Lower lobe of right lung (tissue), 2 donors: Measurements from ENCODE around the gene MYBPH. TPM values are rescaled to one million over a fixed set of nuclear protein-coding genes. Genes with fewer than 3 reads are reported as not detected.

ENCODE experiments used
- ATAC-seq, 2 donors: fragments of 200-7000 bp; cut with Tn5 transposase; one replicate each; pipeline ENCODE4 v1.9.1; 2020 to 2022; ENCODE audit warnings: mild to moderate bottlenecking in 2 of 2, moderate library complexity in 2 of 2
- DNase-seq: peaks from one replicate; pipeline ENCODE4 v3.0.0-alpha.2; 2020
- H3K27ac ChIP-seq: fragments of 200-600 bp; one replicate; pipeline ENCODE4 v1.8.0; 2022
- H3K27me3 ChIP-seq: fragments of 200-600 bp; one replicate; pipeline ENCODE4 v1.8.0; 2022; ENCODE audit warnings: low read depth
- H3K36me3 ChIP-seq: fragments of 200-600 bp; one replicate; pipeline ENCODE4 v1.8.0; 2022; ENCODE audit warnings: mild to moderate bottlenecking
- H3K4me1 ChIP-seq: fragments of 200-600 bp; one replicate; pipeline ENCODE4 v1.8.0; 2022
- H3K4me3 ChIP-seq: fragments of 200-600 bp; one replicate; pipeline ENCODE4 v1.8.0; 2022; ENCODE audit warnings: mild to moderate bottlenecking
- H3K9me3 ChIP-seq: fragments of 200-600 bp; one replicate; pipeline ENCODE4 v1.8.0; 2022
- intact Hi-C: fragments of 100-400 bp; cut with DNase I; formaldehyde crosslinking; loops from one replicate; pipeline ENCODE4 v1.11.0; 2022
- total RNA-seq: library from RNA; stranded (reverse); fragmentation: NEBNext Ultra II Directional; extraction: Animal tissue kit (Norgen Biotek cat#: 25700); gene quantifications from one replicate; pipeline ENCODE4 v1.2.1, GENCODE V29; 2021
- TF ChIP-seq, protein P1 (sequence below): fragments of 200-600 bp; IDR thresholded peaks from one replicate; pipeline ENCODE4 v1.8.0; 2022; ENCODE audit warnings: antibody characterized with exemption, mild to moderate bottlenecking
- donor health status: DM: no; HTN: yes; CAD: no; lungs with severe emphysema.

MYBPH gene
- total RNA-seq, 1 donor from 2014 or later = not detected

DNA sequence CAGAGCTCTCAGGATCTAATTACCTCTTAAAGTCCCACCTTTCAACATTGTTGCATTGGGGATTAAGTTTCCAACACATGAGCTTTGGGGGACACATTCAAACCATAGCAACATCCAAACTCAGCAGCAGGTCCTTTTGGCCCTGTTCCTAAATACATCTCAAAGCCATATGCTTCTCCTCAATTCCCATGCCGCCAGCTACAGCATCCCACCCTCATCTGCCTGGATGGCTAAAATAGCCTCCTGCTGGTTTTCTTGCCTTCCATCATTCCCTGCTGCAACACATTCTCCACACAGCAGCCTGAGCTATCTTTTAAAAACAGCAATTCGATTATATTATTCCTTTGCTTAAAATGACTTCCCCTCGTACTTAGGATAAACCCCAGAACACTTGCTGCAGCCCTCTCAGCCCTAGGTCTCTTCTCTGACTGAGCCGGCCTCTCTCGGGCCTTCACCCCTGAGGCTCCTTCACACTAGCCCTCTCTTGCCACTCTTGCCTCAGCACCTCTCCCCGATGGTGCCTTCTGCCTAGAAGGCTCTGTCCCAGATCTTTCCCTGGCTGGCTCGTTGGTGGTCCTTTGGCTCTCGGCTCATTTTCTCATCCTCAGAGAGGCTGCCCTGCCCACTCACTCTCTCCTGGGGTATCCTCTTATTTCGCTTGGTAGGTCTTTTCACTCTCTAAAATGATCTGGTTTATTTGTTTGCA lies 16.5 kb downstream of the MYBPH start:
- Histone ChIP-seq H3K27me3 (no peaks in the 10 kb centered on the region), H3K9me3 (no peaks in the 10 kb centered on the region), H3K27ac (no peak overlapping the region), H3K4me1 (no peaks in the 10 kb centered on the region), H3K36me3 (no peaks in the 10 kb centered on the region), H3K4me3 (no peak overlapping the region)
- TF ChIP-seq, protein P1, sequence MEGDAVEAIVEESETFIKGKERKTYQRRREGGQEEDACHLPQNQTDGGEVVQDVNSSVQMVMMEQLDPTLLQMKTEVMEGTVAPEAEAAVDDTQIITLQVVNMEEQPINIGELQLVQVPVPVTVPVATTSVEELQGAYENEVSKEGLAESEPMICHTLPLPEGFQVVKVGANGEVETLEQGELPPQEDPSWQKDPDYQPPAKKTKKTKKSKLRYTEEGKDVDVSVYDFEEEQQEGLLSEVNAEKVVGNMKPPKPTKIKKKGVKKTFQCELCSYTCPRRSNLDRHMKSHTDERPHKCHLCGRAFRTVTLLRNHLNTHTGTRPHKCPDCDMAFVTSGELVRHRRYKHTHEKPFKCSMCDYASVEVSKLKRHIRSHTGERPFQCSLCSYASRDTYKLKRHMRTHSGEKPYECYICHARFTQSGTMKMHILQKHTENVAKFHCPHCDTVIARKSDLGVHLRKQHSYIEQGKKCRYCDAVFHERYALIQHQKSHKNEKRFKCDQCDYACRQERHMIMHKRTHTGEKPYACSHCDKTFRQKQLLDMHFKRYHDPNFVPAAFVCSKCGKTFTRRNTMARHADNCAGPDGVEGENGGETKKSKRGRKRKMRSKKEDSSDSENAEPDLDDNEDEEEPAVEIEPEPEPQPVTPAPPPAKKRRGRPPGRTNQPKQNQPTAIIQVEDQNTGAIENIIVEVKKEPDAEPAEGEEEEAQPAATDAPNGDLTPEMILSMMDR = no peak
- intact Hi-C loops = no loop called here
- ATAC-seq = no peak
- DNase-seq = peak; percentile 14

DNA sequence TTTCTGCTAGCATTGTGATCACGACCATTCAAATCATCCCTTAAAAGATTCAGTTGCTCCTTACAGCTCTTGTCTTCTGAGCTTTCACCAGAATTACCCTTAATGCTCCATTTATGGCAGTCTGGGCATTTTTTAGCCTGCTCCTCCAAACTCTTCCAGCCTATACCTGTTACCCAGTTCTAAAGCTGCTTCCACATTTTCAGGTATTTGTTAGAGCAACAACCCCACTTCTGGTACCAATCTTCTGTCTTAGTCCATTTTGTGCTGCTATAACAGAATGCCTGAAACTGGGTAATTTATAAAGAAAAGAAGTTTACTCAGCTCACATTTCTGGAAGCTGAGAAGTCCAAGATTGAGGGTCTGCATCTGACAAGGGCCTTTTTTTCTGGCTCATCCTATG lies 17.2 kb downstream of the MYBPH start:
- intact Hi-C loops = no loop called here

DNA sequence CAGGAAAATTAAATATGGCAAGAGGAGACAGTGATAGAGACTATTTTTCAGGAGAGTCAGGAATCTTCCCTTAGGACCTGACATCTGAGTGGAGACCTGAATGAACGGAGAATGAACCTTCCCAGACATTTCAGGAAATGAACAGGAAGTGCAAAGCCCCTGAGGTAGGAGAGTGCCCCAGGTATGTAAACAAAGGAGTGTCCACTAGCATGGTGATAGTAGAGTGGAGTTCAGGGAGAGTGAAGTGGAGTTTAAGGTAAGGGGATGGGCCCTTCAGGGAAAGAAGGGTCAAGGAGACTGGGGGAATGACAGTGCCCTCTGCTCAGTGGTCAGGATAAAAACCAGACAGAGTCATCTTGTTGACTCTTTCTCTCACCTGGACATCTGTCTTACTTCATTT lies 19.3 kb downstream of the MYBPH start:
- Histone ChIP-seq H3K36me3 (no peaks in the 10 kb centered on the region), H3K9me3 (no peaks in the 10 kb centered on the region), H3K27me3 (no peaks in the 10 kb centered on the region), H3K4me3 (no peak overlapping the region), H3K4me1 (peaks cover 9% of the 10 kb centered on the region), H3K27ac (no peak overlapping the region)
- TF ChIP-seq, protein P1 = no peak
- intact Hi-C loops = no loop called here
- no peak for DNase-seq
- ATAC-seq = no peak

More for the DNA sequence above, 17.2 kb downstream of the MYBPH start:
- TF ChIP-seq, protein P1 = no peak
- Histone ChIP-seq H3K4me1 (peaks cover 7% of the 10 kb centered on the region), H3K27ac (no peak overlapping the region), H3K36me3 (no peaks in the 10 kb centered on the region), H3K4me3 (no peak overlapping the region), H3K27me3 (no peaks in the 10 kb centered on the region), H3K9me3 (no peaks in the 10 kb centered on the region)
- ATAC-seq = no peak
- no peak for DNase-seq

DNA sequence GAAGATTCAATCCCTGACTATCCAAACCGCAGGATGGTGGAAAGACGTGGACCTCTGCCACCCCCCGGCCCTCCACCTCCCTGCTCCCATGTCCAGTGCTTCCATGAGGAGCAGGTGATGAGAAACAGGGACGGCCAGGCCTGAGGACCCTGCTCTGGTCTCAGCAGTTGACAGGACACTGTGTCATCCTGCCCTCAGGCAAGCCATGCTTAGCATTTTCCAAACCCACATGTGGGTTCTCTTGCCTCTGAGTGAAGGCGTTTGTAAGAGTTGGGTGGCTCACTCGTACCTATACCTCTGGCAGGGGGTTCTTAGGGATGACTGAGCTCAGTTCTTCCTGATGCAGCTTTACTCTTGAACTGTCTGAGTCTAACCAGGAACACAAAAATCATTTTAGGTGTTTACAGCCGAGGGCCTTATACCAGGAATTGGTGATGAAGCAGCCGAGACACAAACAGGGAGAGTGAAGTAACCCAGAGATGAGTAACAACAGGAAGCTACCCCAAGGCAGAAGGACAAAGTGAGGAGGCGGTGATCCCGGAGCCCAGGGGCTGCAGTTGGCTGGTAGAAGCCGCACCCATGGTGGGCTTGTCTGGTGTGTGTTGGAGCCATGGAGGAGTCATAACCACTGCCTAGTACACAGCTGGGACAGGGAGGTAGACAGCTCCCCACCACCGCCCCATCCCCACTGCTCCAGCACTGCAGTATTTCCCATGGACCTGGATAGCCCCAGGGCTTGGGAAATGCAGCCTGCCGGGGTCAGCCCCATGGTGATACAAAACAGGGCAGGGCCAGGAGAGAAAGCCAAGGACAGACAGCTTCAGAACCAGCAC lies 21.4 kb downstream of the MYBPH start:
- DNase-seq (no peak), ATAC-seq (peak; percentile 43 to 44)
- intact Hi-C loops = no loop called here
- no peaks in the 10 kb centered on the region for H3K27me3 ChIP-seq
- H3K4me1 ChIP-seq = peaks cover 9% of the 10 kb centered on the region
- TF ChIP-seq, protein P1 = no peak
- H3K9me3 ChIP-seq = no peaks in the 10 kb centered on the region
- no peak overlapping the region for H3K4me3 ChIP-seq
- no peaks in the 10 kb centered on the region for H3K36me3 ChIP-seq
- H3K27ac ChIP-seq = no peak overlapping the region

DNA sequence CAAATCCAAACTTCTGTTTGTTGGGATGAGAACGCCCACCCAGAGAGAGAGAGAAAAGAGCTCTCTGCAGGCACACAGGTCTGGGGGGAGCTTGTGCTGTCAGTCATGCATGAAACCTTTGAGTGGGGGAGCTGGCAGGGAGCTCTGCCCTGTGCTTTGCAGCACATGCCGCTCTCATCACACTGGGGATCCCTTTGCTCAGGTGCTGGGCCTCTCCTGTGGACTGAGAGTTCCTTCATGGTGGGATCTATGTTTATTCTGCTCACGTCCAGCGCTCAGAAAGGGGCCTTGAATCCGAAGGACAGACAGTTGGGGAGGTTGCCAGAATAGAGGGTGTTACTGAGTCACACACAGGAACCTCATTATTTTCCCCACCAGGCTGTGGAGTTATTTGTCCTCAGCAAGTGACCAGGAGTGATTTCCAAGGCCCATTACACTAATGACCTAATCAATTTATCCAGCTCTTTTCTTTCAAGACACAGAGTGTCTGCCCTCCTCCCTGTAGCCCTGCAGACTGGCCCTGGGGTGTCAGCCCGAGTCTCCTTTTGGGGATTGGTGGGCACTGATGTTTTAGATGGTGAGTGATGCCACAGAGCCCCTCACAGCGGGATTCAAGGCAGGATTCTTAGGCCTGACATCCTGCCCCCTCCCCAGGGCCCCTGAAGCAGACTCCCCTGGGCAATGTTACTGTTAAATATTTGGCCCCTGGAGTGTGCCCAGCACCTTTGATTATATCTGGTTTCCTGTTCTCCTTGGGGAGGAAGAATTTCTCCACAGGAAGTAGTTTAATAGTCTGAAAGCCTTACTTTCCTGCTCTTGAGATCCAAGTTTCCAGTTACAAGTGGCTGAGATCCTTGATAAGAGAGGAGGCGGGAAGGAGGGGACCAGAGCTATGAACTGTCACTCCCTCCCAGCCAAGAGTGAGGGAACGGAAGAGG lies 22.3 kb downstream of the MYBPH start:
- TF ChIP-seq, protein P1 = no peak
- DNase-seq = no peak
- peaks cover 9% of the 10 kb centered on the region for H3K4me1 ChIP-seq

More for the DNA sequence above, 22.3 kb downstream of the MYBPH start:
- peak; percentile 17 to 34 for ATAC-seq
- no peak overlapping the region for H3K4me3 ChIP-seq
- intact Hi-C loops = no loop called here
- no peak overlapping the region for H3K27ac ChIP-seq
- H3K9me3 ChIP-seq = no peaks in the 10 kb centered on the region
- no peaks in the 10 kb centered on the region for H3K27me3 ChIP-seq
- no peaks in the 10 kb centered on the region for H3K36me3 ChIP-seq
